RWPE2 (cell line): Measurements from ENCODE around the gene ELAVL1.
"Not testable (repeated sequence)": the region's sequence is repeated elsewhere in the genome, so short reads cannot be mapped to it uniquely, and the experiment has no call there.

Source experiments
- ATAC-seq: fragments of 200-7000 bp; cut with Tn5 transposase; 3 replicates; pipeline ENCODE4 v1.9.1; 2021; ENCODE audit warnings: low read depth
- DNase-seq: peaks from one replicate; pipeline ENCODE4 v3.0.0-alpha.2; 2020; ENCODE audit warnings: low spot score
- H3K27ac ChIP-seq: fragments of 450-650 bp; 2 replicates; pipeline ENCODE4 v1.5.1; 2017; ENCODE audit warnings: mild to moderate bottlenecking; ENCODE audit not compliant: poor library complexity, severe bottlenecking
- H3K27me3 ChIP-seq: fragments of 250-450 bp; sonication (Bioruptor Pico); 2 replicates; pipeline ENCODE4 v1.5.1; 2021; ENCODE audit warnings: mild to moderate bottlenecking, moderate library complexity; ENCODE audit not compliant: insufficient read depth, poor library complexity, severe bottlenecking
- H3K36me3 ChIP-seq: fragments of 250-450 bp; sonication (Bioruptor Pico); 2 replicates; pipeline ENCODE4 v1.5.1; 2020; ENCODE audit warnings: low read depth, mild to moderate bottlenecking, moderate library complexity
- H3K4me1 ChIP-seq: fragments of 250-450 bp; sonication (Bioruptor Pico); 2 replicates; pipeline ENCODE4 v1.5.1; 2021; ENCODE audit warnings: mild to moderate bottlenecking, moderate library complexity; ENCODE audit not compliant: insufficient read depth, poor library complexity, severe bottlenecking
- H3K4me3 ChIP-seq: fragments of 250-450 bp; sonication (Bioruptor Pico); 2 replicates; pipeline ENCODE4 v1.5.1; 2021; ENCODE audit warnings: mild to moderate bottlenecking, moderate library complexity; ENCODE audit not compliant: severe bottlenecking
- H3K9me3 ChIP-seq: fragments of 250-450 bp; sonication (Bioruptor Pico); 2 replicates; pipeline ENCODE4 v1.5.1; 2021; ENCODE audit warnings: mild to moderate bottlenecking, moderate library complexity; ENCODE audit not compliant: severe bottlenecking
- CTCF ChIP-seq: fragments of 450-650 bp; IDR thresholded peaks from one replicate; pipeline ENCODE4 v1.5.1; 2017; ENCODE audit warnings: mild to moderate bottlenecking, moderate library complexity; ENCODE audit not compliant: poor library complexity, severe bottlenecking

ELAVL1 gene

DNA sequence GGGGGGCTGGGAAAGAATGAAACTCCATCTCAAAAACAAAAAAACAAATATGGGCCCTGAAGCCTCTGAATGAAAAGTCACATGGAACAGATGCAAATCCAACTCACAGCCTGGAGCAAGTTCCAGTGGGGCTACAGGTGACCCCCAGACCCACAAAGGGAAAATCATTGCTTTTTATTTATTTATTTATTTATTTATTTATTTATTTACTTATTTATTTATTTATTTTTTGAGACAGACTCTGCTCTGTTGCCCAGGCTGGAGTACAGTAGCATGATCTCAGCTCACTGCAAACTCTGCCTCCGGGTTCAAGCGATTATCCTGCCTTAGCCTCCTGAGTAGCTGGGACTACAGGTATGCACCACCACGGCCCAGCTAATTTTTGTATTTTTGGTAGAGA, 33.8 kb upstream of the ELAVL1 start:
- Histone ChIP-seq H3K27ac (no peak overlapping the region), H3K36me3 (no peaks in the 10 kb centered on the region), H3K4me1 (no peaks in the 10 kb centered on the region), H3K9me3 (no peaks in the 10 kb centered on the region), H3K4me3 (no peak overlapping the region), H3K27me3 (no peaks in the 10 kb centered on the region)
- DNase-seq (no peak), ATAC-seq (no peak)
- TF ChIP-seq CTCF: no peak

GRCh38 chr19:8038815-8039214, 33.4 kb upstream of the ELAVL1 start:
- H3K36me3 ChIP-seq: no peaks in the 10 kb centered on the region
- no peak overlapping the region for H3K27ac ChIP-seq
- H3K9me3 ChIP-seq: no peaks in the 10 kb centered on the region
- DNase-seq (no peak), ATAC-seq (no peak)
- TF ChIP-seq CTCF: no peak
- H3K4me3 ChIP-seq: no peak overlapping the region
- H3K27me3 ChIP-seq: no peaks in the 10 kb centered on the region
- no peaks in the 10 kb centered on the region for H3K4me1 ChIP-seq

GRCh38 chr19:8036434-8037099, 31.1 kb upstream of the ELAVL1 start:
- no peak for DNase-seq
- no peak for ATAC-seq
- no peaks in the 10 kb centered on the region for H3K27me3 ChIP-seq
- no peak overlapping the region for H3K27ac ChIP-seq
- H3K36me3 ChIP-seq: no peaks in the 10 kb centered on the region
- no peak for TF ChIP-seq CTCF
- no peaks in the 10 kb centered on the region for H3K9me3 ChIP-seq
- H3K4me1 ChIP-seq: no peaks in the 10 kb centered on the region
- no peak overlapping the region for H3K4me3 ChIP-seq

DNA sequence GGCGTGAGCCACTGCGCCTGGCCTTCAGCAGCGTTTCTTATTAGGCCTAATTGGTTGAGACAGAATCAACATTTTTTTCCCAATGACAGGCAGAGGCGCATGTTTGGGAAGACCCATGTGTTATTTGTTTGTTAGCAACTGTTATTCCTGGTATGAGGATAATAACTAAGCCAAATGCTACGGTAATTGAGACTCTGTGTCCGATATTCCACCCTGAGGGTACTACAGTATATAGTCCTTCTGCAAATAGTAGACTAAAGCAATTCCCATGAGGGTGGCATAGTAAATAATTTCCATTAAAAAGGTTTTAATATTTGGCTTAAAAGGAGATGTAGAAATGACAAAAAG, 28.7 kb upstream of the ELAVL1 start:
- Histone ChIP-seq H3K27me3 (no peaks in the 10 kb centered on the region), H3K36me3 (no peaks in the 10 kb centered on the region), H3K4me3 (no peak overlapping the region), H3K9me3 (no peaks in the 10 kb centered on the region), H3K4me1 (no peaks in the 10 kb centered on the region), H3K27ac (no peak overlapping the region)
- ATAC-seq (no peak), DNase-seq (no peak)
- TF ChIP-seq CTCF: no peak

GRCh38 chr19:8033287-8034177, 28.1 kb upstream of the ELAVL1 start:
- H3K4me3 ChIP-seq, H3K27ac ChIP-seq, ATAC-seq, DNase-seq, H3K27me3 ChIP-seq, H3K4me1 ChIP-seq, H3K9me3 ChIP-seq, H3K36me3 ChIP-seq: not testable (repeated sequence)
